NCI-H1436 treated with DMSO at 0.1 percent for 48 hours (cell line): ENCODE results near the gene MSI1.
A peak's percentile ranks its signal among the peaks of the same experiment; 100 is the strongest.

Experiments used
- DNase-seq: peaks from one replicate; lab custom pipeline; 2025; lab: John Stamatoyannopoulos, UW

Gene MSI1

GRCh38 chr12:120376934-120377572 lies 8.1 kb upstream of the MSI1 start:
- no peak for DNase-seq

DNA sequence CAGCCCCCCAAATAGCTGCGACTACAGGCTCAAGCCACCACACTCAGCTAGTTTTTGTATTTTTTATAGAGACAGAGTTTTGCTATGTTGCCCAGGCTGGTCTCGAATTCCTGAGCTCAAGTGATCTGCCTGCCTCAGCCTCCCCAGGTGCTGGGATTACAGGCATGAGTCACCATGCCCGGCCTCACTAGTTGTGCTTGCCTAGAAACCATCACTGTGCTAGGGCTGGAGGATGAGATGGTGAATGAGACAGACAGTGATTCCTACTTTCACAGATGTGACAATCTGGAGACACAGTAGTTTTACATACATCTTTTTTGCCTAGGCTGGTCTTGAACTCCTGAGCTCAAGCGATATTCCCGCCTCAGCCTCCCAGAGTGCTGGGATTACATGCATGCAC lies 7.5 kb upstream of the MSI1 start:
- no peak for DNase-seq

DNA sequence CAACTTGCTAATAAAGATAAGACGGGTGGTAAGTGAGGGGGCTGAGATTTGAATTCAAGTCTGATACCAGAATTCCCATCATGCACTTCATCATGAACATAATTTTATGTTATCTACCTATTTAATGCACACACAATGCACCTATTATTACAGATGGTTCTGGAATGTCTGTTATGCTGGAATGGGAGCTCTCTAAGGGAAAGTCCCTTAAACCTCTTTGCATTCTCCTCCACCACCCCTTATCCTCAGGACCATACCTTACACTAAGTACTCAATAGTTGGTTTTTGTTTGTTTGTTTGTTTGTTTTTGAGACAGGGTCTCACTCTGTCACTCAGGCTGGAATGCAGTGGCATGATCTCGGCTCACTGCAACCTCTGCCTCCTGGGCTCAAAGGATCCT lies 7.0 kb upstream of the MSI1 start:
- no peak for DNase-seq

DNA sequence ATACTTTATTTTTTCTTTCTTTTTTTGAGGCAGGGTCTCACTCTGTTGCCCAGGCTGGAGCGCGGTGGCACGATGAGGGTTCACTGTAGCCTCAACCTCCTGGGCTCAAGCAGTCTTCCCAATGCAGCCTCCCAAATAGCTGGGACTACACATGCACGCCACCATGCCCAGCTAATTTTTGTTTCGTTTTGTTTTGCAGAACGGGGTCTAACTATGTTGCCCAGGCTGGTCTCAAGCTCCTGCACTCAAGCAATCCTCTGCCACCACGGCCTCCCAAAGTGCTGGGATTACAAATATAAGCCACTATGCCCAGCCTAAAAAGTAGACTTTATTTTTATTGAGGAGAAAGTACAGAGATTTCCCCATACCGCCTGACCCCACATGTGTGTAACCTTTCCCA lies 4.7 kb upstream of the MSI1 start:
- DNase-seq = no peak

DNA sequence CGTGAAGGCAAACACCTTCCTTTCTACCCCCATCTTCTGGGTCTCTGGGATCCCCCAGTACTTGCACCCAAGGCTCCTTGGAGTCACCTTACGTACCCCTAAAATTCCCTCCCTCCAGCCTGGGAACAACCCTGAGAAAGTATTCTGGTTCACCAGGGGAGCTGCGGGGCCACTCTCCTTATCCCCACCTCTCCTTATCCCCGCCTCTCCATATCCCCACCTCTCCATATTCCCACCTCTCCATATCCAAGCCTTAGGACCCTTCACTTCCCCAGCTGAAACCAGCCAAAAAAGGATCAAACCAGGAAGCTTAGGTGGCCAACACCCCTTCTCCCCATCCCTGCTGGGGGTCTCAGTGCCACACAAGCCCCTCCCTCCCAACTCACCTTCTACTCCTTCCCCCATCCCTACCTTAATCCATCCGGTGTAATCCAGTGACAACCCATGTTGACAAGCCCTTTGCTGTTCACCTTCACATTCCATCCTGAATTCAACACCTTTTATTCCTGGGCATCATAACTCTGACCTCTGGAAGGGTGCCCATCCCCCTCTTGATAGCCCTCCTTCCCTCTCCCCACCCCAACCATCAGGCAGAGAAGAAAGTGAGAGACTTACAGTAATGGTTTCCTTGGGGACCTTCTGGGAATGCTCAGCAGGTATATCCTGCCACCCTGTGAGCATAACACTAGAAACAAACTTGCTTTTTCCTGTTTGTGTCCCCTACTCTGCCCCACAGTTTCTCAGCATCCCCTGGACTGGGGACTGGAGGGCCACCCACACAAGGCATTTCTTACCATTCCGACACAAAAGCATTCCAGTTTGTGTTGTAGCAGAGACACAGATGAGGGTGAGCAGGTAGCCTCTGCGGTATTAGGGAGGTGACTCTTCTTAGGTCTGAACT lies 1.6 kb upstream of the MSI1 start:
- no peak for DNase-seq

DNA sequence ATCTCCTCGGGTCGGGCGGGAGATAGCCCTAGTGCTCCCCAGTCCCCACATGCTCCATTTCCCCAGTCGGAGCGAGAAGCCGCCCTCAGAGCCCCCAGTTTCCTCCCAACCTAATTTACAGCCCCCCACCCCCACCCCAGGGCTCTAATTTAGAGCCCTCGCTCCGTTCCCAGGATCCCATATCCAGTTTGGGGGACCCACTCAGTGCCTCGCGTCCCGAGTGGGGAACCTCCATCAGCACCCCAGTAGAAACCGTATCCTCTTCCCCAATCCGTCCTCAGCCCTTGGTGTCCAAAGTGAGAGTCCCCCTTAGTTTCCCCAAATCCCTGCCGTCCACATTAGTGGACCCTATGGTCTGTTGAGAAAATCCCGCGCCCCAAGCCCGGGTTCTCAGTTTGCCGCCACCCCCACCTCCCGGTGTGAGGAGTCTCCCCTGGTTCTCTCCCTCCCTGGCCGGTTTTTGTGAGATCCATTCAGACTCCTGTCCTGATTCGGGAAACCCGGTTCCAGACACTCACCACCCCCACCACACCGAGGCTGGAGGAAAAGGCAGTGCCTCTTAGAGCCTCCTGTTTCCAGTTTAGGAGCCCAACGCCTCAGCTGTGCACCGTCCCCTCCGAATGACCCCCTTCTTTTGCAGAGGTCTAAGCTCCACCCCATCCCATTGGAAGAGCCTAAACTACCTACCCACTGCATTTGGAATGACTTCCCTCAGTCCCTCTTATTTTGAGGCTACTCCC lies 809 bp upstream of the MSI1 start:
- no peak for DNase-seq

GRCh38 chr12:120367924-120368788 lies 808 bp downstream of the MSI1 start:
- DNase-seq = no peak

- no peak for DNase-seq
These were observed 1.6 kb downstream of the MSI1 start for GRCh38 chr12:120367233-120367923.

DNA sequence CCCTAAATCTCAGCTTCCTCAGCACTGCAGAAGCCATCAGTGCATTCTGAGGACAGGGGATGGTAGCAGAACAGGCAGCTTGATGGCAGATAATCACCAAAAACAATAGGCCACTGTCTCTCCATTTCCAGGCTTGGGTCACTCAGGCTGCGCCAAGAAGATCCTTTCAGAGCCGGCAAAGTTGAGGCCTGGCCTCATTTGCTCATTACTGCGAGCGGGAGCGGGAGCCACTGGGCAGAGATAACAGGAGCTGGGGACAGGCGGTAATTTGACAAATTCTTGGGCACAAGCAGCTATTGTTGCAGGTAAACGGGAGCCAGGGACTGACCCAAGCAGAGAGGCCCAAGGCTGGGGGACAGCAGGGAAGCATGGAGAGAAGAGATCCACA lies 2.1 kb downstream of the MSI1 start:
- DNase-seq = no peak

- DNase-seq = no peak
These were observed 2.6 kb downstream of the MSI1 start for GRCh38 chr12:120366341-120366705.

DNA sequence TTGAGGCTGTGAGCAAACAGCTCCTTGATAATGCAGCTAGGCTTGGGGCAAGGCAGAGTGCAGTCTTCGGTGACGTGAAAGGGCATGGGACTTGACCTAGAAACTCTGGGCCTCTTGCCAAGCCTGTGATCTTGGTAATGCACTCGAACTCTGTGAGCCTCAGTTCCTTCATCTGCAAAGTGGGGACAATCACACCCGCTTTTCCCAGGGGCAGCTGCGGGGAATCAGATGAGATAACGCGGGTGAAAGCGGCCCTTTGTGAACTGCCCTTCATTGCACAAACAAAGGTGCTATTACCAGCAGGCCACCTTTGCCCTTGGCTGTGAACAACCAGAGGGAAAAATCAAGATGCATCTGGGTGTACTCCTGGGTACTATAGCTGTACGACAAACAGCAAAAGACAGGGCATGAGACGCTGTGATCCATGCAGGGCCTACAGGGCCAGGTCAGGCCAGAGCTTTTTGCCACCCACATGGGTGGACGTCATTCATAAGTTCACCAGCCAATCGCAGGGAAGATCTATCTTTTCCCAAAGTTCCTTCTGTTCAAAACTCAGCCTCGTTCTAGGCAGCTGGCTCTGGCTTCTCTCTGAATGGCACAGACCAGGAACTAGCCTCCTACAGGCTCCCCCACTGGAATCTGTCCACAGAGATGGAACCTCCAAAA lies 3.2 kb downstream of the MSI1 start:
- DNase-seq = no peak

DNA sequence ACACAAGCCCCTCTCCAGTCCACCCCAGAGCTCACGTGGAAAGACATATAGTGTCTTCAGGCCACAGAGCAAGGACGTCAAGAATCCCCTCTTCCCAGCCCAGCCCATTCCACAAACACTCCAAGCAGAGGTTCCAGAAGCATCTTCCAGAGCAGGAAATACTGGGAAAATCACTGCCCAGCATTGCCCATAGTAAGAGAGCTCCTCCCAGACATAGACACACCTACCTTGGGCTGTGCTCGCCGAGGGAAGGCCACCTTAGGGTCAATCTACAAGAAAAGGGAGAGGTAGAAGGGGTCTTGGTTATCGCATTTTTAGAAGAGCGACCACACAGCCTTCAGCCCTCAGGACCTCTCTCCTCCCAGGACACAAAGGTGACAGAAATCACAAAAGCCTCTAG lies 4.5 kb downstream of the MSI1 start:
- DNase-seq = no peak

DNA sequence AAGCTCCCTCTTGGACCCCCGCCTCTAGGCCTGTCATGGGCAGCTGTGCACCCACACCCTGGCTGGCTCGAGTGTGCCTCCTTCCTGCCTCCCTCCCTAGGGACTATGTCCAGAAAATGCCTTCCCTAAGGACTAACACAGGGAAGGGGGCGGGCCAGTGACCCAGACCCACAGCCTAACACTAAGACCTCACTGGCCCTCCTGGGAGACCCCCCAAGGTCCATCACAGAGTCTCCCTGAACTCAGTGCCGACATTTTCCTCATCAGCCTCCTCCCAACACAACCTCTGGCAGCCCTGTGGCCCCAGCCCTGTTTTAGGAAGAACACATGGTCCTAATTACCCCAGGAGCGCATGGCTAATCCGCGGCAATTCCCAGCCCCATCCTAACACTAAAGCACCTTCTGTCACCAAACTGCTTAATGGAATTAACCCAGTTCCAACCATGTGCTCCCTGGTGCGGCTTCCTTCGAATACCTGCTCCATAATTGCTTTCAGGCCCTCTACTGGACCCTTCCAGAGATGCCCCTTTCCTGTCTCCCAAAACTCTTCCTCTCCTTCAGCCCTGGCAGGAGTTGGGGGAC lies 5.6 kb downstream of the MSI1 start:
- DNase-seq = no peak

DNA sequence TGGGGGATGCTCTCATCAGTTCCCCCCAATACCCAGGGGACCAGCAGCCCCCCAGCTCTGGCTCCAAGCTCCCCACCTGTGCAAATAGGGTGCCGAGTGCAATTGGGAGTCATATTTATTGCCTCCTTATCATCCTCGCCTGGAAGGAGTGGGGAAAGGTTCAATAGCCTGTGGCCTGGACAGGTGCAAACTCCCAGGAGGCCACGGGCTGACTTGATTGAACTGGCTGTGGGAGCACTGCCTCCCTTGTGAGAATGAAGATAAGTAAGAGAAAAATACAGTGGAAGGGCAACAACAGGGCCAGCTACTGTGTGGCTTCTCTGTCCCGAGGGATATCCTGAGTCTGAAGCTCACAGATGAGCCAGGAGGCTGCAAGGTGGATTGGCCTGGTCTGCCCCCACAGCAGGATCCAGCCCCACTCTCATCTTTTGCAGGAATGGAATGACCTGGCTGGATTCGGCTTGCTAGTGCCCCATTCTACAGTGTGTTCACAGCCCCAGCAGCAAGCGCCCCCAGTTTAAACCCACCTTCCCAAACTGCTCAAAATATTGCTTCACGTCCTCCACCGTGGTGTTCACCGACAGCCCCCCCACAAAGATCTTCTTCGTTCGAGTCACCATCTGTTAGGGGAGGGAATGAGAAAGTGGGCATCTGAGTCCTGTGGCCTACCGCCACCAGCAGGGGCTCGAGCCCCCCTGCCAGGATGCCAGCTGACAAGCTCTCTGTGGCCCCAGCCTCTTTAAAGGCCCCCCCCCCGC lies 6.3 kb downstream of the MSI1 start:
- DNase-seq = no peak

- peak; percentile 82 for DNase-seq
These were observed 7.3 kb downstream of the MSI1 start for GRCh38 chr12:120361506-120362208.

DNA sequence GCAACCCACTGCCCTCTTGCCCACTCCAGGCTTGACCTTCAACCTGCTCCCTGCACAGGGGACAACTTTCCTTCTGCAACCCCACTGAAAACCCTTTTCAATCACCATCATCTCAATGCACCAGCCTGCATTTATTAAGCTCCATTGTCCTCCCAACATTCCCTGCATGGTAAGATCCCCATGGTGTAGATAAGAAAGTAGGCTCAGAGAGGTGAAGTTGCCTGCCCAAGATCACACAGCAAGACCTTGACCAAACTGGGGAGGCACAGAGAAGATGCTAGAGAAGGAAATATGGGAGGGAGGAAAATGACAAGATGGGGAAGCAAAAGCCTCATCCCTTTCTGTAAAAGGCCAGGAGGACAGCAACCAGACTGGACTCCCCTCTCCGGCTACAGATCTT lies 9.8 kb downstream of the MSI1 start:
- DNase-seq = no peak

- no peak for DNase-seq
These were observed 10.4 kb downstream of the MSI1 start for GRCh38 chr12:120358412-120359100.

DNA sequence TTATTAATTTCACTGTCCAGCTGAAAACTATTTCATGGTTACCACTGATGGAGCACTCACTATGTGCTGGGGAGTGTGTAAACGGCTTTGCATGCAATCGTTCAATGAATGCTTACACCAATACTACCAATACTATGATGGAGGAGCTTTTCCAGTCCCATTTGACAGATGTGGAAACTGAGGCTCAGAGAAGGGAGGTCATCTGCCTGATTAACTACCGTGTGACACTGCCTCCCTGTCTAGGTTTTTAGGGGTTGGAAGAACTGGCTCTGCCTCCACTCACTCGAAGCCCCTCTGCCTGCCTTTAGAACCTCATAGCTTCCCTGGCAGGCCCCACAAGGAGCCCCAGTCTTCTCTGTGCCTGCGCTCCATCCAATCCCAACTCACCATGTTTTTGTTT lies 11.9 kb downstream of the MSI1 start:
- DNase-seq = no peak
